Activated naive CD8-positive, alpha-beta T cell treated with anti-CD3 and anti-CD28 coated beads, Interleukin-2, amount 10 ng/mL, durations not matched to agents 7 days and 5 days (primary cell): ENCODE measurements around the gene WDSUB1. TPM values are rescaled to one million over a fixed set of nuclear protein-coding genes. Genes with fewer than 3 reads are reported as not detected.

ENCODE experiments used
- ATAC-seq: fragments of 150-1000 bp; cut with Tn5 transposase; one replicate; pipeline ENCODE4 v1.10.0; 2021; ENCODE audit warnings: low read depth, moderate library complexity
- POLR2A ChIA-PET: fragments of 350-600 bp; sonication (Branson Sonifier 250); formaldehyde crosslinking; loops from one replicate; lab custom pipeline; 2021; ENCODE audit warnings: antibody characterized with exemption; lab: Charles Lee
- DNase-seq: peaks from one replicate; pipeline ENCODE4 v3.0.0; 2021
- H3K27ac Mint-ChIP-seq: one replicate; pipeline ENCODE4 v1.8.0; 2022; ENCODE audit warnings: mild to moderate bottlenecking, mixed read lengths
- H3K27me3 Mint-ChIP-seq: one replicate; pipeline ENCODE4 v1.8.0; 2022; ENCODE audit warnings: mild to moderate bottlenecking, moderate library complexity, mixed read lengths
- H3K36me3 Mint-ChIP-seq: one replicate; pipeline ENCODE4 v1.8.0; 2021; ENCODE audit warnings: mild to moderate bottlenecking, mixed read lengths
- H3K4me1 Mint-ChIP-seq: one replicate; pipeline ENCODE4 v1.8.0; 2021; ENCODE audit warnings: mixed read lengths
- H3K4me3 Mint-ChIP-seq: one replicate; pipeline ENCODE4 v1.8.0; 2022; ENCODE audit warnings: mild to moderate bottlenecking, moderate library complexity, mixed read lengths
- H3K9me3 Mint-ChIP-seq: one replicate; pipeline ENCODE4 v1.8.0; 2021; ENCODE audit warnings: mixed read lengths
- total RNA-seq, 2 experiments: library from RNA; stranded (reverse); gene quantifications; one replicate each; pipeline ENCODE4 v1.2.3, GENCODE V29; 2021

The WDSUB1 gene
- total RNA-seq, 2 experiments from 2014 or later, result 5.3 to 5.6 TPM

- Mint-ChIP-seq H3K27ac (no peak overlapping the region), H3K27me3 (no peaks in the 10 kb centered on the region)
- DNase-seq, result no peak
Observed at GRCh38 chr2:159285433-159285832, 1.1 kb downstream of the WDSUB1 start.

GRCh38 chr2:159283529-159283928 is 3.0 kb downstream of the WDSUB1 start:
- Mint-ChIP-seq H3K27ac (no peak overlapping the region), H3K4me1 (peaks cover 4% of the 10 kb centered on the region), H3K27me3 (no peaks in the 10 kb centered on the region), H3K9me3 (no peaks in the 10 kb centered on the region), H3K36me3 (peaks cover 4% of the 10 kb centered on the region), H3K4me3 (no peak overlapping the region)
- POLR2A ChIA-PET, result interaction anchor here (0.6 kb wide), 1 partner anchor 332 kb away, joined by 3 read pairs; no protein-coding TSS in a partner anchor
- ATAC-seq (no peak), DNase-seq (no peak)

More at GRCh38 chr2:159285433-159285832, 1.1 kb downstream of the WDSUB1 start:
- POLR2A ChIA-PET, result interaction anchor here (3.0 kb wide), 1 partner anchor 426 kb away, joined by 20 read pairs; the partner anchor contains the start of gene MARCHF7
- H3K9me3 Mint-ChIP-seq, result no peaks in the 10 kb centered on the region
- peaks cover 9% of the 10 kb centered on the region for H3K4me1 Mint-ChIP-seq
- peak overlapping the region; percentile 81 for H3K4me3 Mint-ChIP-seq
- no peaks in the 10 kb centered on the region for H3K36me3 Mint-ChIP-seq
- no peak for ATAC-seq

GRCh38 chr2:159281002-159281401 is 5.5 kb downstream of the WDSUB1 start:
- ATAC-seq (no peak), DNase-seq (no peak)
- peaks cover 2% of the 10 kb centered on the region for H3K4me1 Mint-ChIP-seq
- H3K9me3 Mint-ChIP-seq, result no peaks in the 10 kb centered on the region
- no peak overlapping the region for H3K27ac Mint-ChIP-seq
- H3K27me3 Mint-ChIP-seq, result no peaks in the 10 kb centered on the region
- POLR2A ChIA-PET, result no interaction called here
- H3K4me3 Mint-ChIP-seq, result no peak overlapping the region
- peaks cover 6% of the 10 kb centered on the region for H3K36me3 Mint-ChIP-seq

GRCh38 chr2:159279700-159280099 is 6.8 kb downstream of the WDSUB1 start:
- POLR2A ChIA-PET, result no interaction called here
- Mint-ChIP-seq H3K9me3 (no peaks in the 10 kb centered on the region), H3K27ac (no peak overlapping the region), H3K36me3 (peaks cover 6% of the 10 kb centered on the region), H3K4me1 (peaks cover under 1% of the 10 kb centered on the region), H3K27me3 (no peaks in the 10 kb centered on the region), H3K4me3 (no peak overlapping the region)
- ATAC-seq, result no peak
- no peak for DNase-seq

- no peak overlapping the region for H3K4me3 Mint-ChIP-seq
- POLR2A ChIA-PET, result no interaction called here
- no peaks in the 10 kb centered on the region for H3K4me1 Mint-ChIP-seq
- no peak for DNase-seq
- peaks cover 20% of the 10 kb centered on the region for H3K36me3 Mint-ChIP-seq
- no peaks in the 10 kb centered on the region for H3K9me3 Mint-ChIP-seq
- no peak overlapping the region for H3K27ac Mint-ChIP-seq
- no peaks in the 10 kb centered on the region for H3K27me3 Mint-ChIP-seq
- no peak for ATAC-seq
Observed at GRCh38 chr2:159275111-159275510, 11.4 kb downstream of the WDSUB1 start.

GRCh38 chr2:159272156-159272555 is 14.3 kb downstream of the WDSUB1 start:
- Mint-ChIP-seq H3K9me3 (no peaks in the 10 kb centered on the region), H3K4me3 (no peak overlapping the region), H3K27me3 (no peaks in the 10 kb centered on the region), H3K4me1 (no peaks in the 10 kb centered on the region), H3K27ac (no peak overlapping the region), H3K36me3 (peaks cover 20% of the 10 kb centered on the region)
- ATAC-seq (no peak), DNase-seq (no peak)
- POLR2A ChIA-PET, result no interaction called here

- peaks cover 21% of the 10 kb centered on the region for H3K36me3 Mint-ChIP-seq
- POLR2A ChIA-PET, result no interaction called here
- H3K4me3 Mint-ChIP-seq, result no peak overlapping the region
- no peaks in the 10 kb centered on the region for H3K9me3 Mint-ChIP-seq
- DNase-seq (no peak), ATAC-seq (no peak)
- H3K27ac Mint-ChIP-seq, result no peak overlapping the region
- H3K27me3 Mint-ChIP-seq, result no peaks in the 10 kb centered on the region
- no peaks in the 10 kb centered on the region for H3K4me1 Mint-ChIP-seq
Observed at GRCh38 chr2:159270744-159271379, 15.6 kb downstream of the WDSUB1 start.

GRCh38 chr2:159267921-159268320 is 18.6 kb downstream of the WDSUB1 start:
- no peak overlapping the region for H3K4me3 Mint-ChIP-seq
- DNase-seq, result no peak
- no peaks in the 10 kb centered on the region for H3K27me3 Mint-ChIP-seq
- H3K9me3 Mint-ChIP-seq, result no peaks in the 10 kb centered on the region
- no peaks in the 10 kb centered on the region for H3K4me1 Mint-ChIP-seq
- POLR2A ChIA-PET, result no interaction called here
- peaks cover 27% of the 10 kb centered on the region for H3K36me3 Mint-ChIP-seq
- no peak overlapping the region for H3K27ac Mint-ChIP-seq
- no peak for ATAC-seq

- Mint-ChIP-seq H3K27me3 (no peaks in the 10 kb centered on the region), H3K4me1 (no peaks in the 10 kb centered on the region), H3K36me3 (peaks cover 27% of the 10 kb centered on the region), H3K9me3 (no peaks in the 10 kb centered on the region), H3K27ac (no peak overlapping the region), H3K4me3 (no peak overlapping the region)
- DNase-seq, result no peak
- no peak for ATAC-seq
- POLR2A ChIA-PET, result no interaction called here
Observed at GRCh38 chr2:159266554-159266953, 19.9 kb downstream of the WDSUB1 start.

GRCh38 chr2:159265171-159265576 is 21.3 kb downstream of the WDSUB1 start:
- Mint-ChIP-seq H3K9me3 (no peaks in the 10 kb centered on the region), H3K4me1 (no peaks in the 10 kb centered on the region), H3K27ac (peak overlapping the region; percentile 55), H3K27me3 (no peaks in the 10 kb centered on the region), H3K4me3 (no peak overlapping the region), H3K36me3 (peaks cover 15% of the 10 kb centered on the region)
- POLR2A ChIA-PET, result no interaction called here
- DNase-seq (no peak), ATAC-seq (no peak)

GRCh38 chr2:159262904-159263303 is 23.6 kb downstream of the WDSUB1 start:
- no peaks in the 10 kb centered on the region for H3K4me1 Mint-ChIP-seq
- H3K9me3 Mint-ChIP-seq, result no peaks in the 10 kb centered on the region
- no peak overlapping the region for H3K27ac Mint-ChIP-seq
- no peak for DNase-seq
- H3K27me3 Mint-ChIP-seq, result no peaks in the 10 kb centered on the region
- H3K4me3 Mint-ChIP-seq, result no peak overlapping the region
- POLR2A ChIA-PET, result no interaction called here
- no peak for ATAC-seq
- peaks cover 13% of the 10 kb centered on the region for H3K36me3 Mint-ChIP-seq

GRCh38 chr2:159262226-159262625 is 24.3 kb downstream of the WDSUB1 start:
- DNase-seq (no peak), ATAC-seq (no peak)
- Mint-ChIP-seq H3K27me3 (no peaks in the 10 kb centered on the region), H3K36me3 (peaks cover 11% of the 10 kb centered on the region), H3K27ac (no peak overlapping the region), H3K4me1 (no peaks in the 10 kb centered on the region), H3K4me3 (no peak overlapping the region), H3K9me3 (no peaks in the 10 kb centered on the region)
- POLR2A ChIA-PET, result no interaction called here

GRCh38 chr2:159256159-159256558 is 30.3 kb downstream of the WDSUB1 start:
- ATAC-seq, result no peak
- POLR2A ChIA-PET, result no interaction called here
- H3K9me3 Mint-ChIP-seq, result no peaks in the 10 kb centered on the region
- no peak overlapping the region for H3K27ac Mint-ChIP-seq
- H3K27me3 Mint-ChIP-seq, result no peaks in the 10 kb centered on the region
- H3K4me1 Mint-ChIP-seq, result no peaks in the 10 kb centered on the region
- H3K4me3 Mint-ChIP-seq, result no peak overlapping the region
- no peak for DNase-seq
- H3K36me3 Mint-ChIP-seq, result peaks cover 6% of the 10 kb centered on the region

GRCh38 chr2:159252905-159253304 is 33.6 kb downstream of the WDSUB1 start:
- POLR2A ChIA-PET, result no interaction called here
- Mint-ChIP-seq H3K36me3 (peaks cover 10% of the 10 kb centered on the region), H3K9me3 (no peaks in the 10 kb centered on the region), H3K4me1 (peaks cover 2% of the 10 kb centered on the region), H3K4me3 (no peak overlapping the region), H3K27ac (no peak overlapping the region), H3K27me3 (no peaks in the 10 kb centered on the region)
- DNase-seq, result no peak
- no peak for ATAC-seq
